ENCODE results near the gene SLC30A2. TPM values are rescaled to one million over a fixed set of nuclear protein-coding genes. Genes with fewer than 3 reads are reported as not detected.

The SLC30A2 gene
- total and polyA plus RNA-seq, 2 of the 13 experiments (the other 11 are each of a cell fraction or from before 2014, with no cell fraction given), result not detected

DNA sequence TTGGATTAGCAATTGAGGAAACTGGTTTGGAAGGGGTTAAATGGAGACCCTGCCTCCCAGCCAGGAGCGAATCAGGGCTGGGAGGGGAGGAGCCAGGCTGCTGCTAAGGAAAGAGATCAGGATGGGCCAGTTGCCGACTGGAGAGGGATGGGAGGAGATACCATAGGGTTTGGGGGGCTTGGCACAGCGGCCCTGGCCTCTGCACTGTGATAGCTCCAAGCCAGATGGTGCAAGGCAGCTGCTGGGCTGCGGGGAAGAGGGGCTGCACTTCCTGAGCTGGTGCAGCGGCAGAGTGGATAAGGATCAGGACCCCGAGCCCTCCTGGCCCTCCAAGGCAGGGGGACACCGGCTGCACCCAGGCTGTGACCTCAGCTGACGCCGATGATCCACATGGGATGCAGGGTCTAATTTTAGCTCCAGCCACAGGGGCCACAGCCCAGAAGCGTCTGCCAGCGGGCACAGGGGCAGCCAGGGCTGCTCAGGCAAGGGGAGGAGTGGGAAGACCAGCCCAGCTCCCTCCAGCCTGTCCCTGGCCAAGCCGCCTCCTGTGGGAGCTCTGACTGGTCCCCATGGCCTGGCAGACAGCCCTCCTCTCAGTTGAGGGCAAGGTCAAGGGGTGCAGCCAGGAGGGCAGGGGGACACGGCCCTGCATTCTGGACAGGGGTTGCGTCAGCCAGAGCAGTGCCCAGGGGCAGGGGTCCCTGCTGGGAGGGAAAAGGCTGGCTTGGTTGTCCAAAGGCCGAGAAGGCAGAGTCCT is 24.1 kb downstream of the SLC30A2 start, which contains the start of gene EXTL1 (continued):
- TF ChIP-seq JUND (CRISPR knock-in tag; IDR thresholded peaks at IDR 0.05) (0 out of 2 replicates have a peak, but pooled peaks have one; percentile 48), KDM2A (CRISPR knock-in tag; IDR thresholded peaks at IDR 0.05; ENCODE audit: borderline replicate concordance, low read depth) (peak; percentile 32; the same call in 1 of the 2 replicates), ZBTB38 (CRISPR knock-in tag; IDR thresholded peaks at IDR 0.05) (no peak), CEBPZ (IDR thresholded peaks at IDR 0.05; ENCODE audit: low read length) (no peak), GFI1 (CRISPR knock-in tag; IDR thresholded peaks at IDR 0.05; ENCODE audit: borderline replicate concordance) (no peak), FOSL2 (CRISPR knock-in tag; IDR thresholded peaks at IDR 0.05) (no peak), CENPT (CRISPR knock-in tag; IDR thresholded peaks at IDR 0.05; ENCODE audit: low read depth) (no peak), MTERF4 (CRISPR knock-in tag; IDR thresholded peaks at IDR 0.05) (no peak), ZC3H13 (CRISPR knock-in tag; IDR thresholded peaks at IDR 0.05) (no peak), ZNF296 (CRISPR knock-in tag; conservative IDR thresholded peaks at IDR 0.05) (no peak), CBX2 (IDR thresholded peaks at IDR 0.05; ENCODE audit: low read depth, low read length) (no peak), CBX2 (CRISPR knock-in tag; IDR thresholded peaks at IDR 0.05; ENCODE audit: low read depth) (no peak), FOSL1 (CRISPR knock-in tag; IDR thresholded peaks at IDR 0.05; ENCODE audit: borderline replicate concordance) (no peak), ZNF788 (CRISPR knock-in tag; IDR thresholded peaks at IDR 0.05; ENCODE audit: borderline replicate concordance) (peak; percentile 43; the same call in 1 of the 2 replicates), KLF12 (CRISPR knock-in tag; IDR thresholded peaks at IDR 0.05; ENCODE audit: borderline replicate concordance) (no peak), MTA1 (CRISPR knock-in tag; IDR thresholded peaks at IDR 0.05; ENCODE audit: borderline replicate concordance) (peak; percentile 30; the same call in 1 of the 2 replicates)
- TF ChIP-seq, protein P1, sequence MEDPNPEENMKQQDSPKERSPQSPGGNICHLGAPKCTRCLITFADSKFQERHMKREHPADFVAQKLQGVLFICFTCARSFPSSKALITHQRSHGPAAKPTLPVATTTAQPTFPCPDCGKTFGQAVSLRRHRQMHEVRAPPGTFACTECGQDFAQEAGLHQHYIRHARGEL (CRISPR knock-in tag; IDR thresholded peaks at IDR 0.05), result no peak
- TF ChIP-seq, protein P2, sequence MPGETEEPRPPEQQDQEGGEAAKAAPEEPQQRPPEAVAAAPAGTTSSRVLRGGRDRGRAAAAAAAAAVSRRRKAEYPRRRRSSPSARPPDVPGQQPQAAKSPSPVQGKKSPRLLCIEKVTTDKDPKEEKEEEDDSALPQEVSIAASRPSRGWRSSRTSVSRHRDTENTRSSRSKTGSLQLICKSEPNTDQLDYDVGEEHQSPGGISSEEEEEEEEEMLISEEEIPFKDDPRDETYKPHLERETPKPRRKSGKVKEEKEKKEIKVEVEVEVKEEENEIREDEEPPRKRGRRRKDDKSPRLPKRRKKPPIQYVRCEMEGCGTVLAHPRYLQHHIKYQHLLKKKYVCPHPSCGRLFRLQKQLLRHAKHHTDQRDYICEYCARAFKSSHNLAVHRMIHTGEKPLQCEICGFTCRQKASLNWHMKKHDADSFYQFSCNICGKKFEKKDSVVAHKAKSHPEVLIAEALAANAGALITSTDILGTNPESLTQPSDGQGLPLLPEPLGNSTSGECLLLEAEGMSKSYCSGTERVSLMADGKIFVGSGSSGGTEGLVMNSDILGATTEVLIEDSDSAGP (CRISPR knock-in tag; IDR thresholded peaks at IDR 0.05; ENCODE audit: borderline replicate concordance), result peak; percentile 27; the same call in 1 of the 2 replicates
- TF ChIP-seq, protein P3, sequence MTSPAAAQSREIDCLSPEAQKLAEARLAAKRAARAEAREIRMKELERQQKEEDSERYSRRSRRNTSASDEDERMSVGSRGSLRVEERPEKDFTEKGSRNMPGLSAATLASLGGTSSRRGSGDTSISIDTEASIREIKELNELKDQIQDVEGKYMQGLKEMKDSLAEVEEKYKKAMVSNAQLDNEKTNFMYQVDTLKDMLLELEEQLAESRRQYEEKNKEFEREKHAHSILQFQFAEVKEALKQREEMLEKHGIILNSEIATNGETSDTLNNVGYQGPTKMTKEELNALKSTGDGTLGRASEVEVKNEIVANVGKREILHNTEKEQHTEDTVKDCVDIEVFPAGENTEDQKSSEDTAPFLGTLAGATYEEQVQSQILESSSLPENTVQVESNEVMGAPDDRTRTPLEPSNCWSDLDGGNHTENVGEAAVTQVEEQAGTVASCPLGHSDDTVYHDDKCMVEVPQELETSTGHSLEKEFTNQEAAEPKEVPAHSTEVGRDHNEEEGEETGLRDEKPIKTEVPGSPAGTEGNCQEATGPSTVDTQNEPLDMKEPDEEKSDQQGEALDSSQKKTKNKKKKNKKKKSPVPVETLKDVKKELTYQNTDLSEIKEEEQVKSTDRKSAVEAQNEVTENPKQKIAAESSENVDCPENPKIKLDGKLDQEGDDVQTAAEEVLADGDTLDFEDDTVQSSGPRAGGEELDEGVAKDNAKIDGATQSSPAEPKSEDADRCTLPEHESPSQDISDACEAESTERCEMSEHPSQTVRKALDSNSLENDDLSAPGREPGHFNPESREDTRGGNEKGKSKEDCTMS (CRISPR knock-in tag; conservative IDR thresholded peaks at IDR 0.05), result no peak
